HG02798 (cell line): ENCODE measurements around the gene AMD1.
"Not testable (repeated sequence)": the region's sequence is repeated elsewhere in the genome, so short reads cannot be mapped to it uniquely, and the experiment has no call there.

Source experiments
- ATAC-seq: cut with Tn5 transposase; IDR thresholded peaks from one replicate; pipeline ENCODE4 v1.9.1; 2021; ENCODE audit warnings: mild to moderate bottlenecking; ENCODE audit not compliant: unreplicated experiment, poor library complexity

The AMD1 gene

DNA sequence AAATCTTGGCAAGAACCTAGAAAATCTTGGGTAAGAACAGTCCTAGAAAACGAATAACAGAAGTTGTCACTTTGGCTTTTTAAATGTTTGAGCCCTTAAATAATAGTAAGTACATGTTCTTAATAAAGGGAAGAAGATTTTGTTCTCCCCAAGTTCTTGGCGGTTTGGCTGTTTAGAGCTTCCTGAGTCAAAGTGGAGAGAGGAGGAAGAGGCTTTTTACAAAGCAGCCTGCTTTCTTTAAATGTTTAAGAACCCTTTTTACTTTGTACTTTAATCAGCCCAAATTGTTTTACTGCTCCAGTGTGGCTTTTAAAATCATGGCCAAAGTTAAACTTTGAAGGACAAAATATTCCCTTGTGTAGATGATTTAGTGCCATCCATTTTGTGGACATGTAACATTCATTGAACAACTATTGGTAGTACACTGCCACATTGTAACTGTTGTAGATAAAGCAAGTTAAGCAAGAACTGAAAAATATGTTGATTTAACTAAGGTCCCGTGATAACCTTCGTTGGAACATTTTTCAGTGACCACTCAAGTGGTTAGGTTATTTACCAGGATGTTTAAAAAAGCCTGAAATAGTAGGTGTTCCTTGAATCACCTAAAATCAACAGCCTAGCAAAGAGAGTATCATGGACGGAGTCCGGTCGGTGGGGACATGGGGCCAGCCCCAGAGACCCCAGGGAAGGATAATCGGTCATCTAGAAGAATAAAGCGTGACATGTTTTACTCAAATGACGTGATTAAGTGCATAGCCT, 2.4 kb downstream of the AMD1 start:
- no peak for ATAC-seq

DNA sequence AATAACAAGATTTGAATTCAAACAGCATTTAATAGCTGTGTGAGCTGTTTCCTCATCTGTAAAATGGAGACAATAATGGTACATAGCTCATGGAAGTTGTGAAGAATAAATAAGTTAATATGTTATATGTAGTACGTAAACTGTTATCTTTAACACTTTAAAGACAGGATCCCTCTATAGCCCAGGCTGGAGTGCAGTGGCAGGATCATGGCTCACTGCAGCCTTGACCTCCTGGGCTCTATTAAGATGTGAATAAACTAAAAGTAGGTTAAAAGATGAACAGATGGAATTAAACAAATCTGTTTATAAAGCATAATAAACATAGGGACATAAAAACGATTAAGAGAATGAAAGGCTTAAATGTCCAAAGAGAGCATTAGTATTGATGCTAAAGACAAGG, 3.0 kb downstream of the AMD1 start:
- ATAC-seq = no peak

DNA sequence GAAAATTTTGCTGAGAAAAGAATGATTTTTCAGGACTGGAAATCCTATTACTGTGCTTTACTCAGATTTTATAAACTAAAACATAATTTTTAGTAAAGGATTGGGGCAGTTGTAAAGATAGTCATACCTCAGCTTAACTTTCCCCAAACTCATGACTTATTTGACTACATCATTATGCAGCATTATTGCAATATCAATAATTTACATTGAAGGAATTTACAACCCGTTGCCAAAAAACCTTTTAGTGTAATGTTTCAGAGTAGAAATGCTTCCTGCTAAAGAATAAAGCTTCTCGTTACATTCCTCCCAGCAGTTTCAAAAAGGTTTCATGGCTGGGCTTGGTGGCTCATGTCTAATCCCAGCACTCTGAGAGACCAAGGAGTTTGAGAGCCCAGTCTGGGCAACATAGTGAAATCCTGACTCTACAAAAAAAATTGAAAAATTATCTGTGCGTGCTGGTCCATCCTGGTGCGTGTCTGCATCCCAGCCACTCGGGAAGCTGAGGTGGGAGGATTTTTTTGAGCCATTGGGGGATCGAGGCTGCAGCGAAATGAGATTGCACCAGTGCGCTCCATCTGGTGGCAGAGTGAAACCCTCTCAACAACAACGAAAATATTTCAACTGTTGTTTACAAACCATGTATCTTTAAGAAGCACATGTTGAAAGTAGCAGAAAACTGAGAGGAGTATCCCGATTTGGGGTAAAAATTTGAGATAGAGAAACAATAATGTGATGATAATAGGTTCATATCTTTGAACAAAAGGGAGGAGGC, 4.4 kb downstream of the AMD1 start:
- ATAC-seq = no peak

DNA sequence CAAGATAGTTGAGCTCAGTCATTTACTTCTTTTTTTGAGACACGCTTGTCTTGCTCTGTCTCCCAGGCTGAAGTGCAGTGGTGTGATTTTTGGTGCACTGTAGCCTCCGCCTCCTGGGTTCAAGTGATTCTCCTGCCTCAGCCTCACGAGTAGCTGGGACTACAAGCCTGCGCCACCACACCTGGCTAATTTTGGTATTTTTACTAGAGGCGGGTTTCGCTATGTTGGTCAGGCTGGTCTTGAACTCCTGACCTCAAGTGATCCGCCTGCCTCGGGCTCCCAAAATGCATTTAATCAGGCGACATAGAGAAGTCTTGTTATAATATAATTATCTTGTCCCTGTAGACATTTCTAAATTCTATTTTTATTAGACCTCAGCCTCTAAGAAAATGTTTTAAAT, 6.1 kb downstream of the AMD1 start:
- ATAC-seq = no peak

DNA sequence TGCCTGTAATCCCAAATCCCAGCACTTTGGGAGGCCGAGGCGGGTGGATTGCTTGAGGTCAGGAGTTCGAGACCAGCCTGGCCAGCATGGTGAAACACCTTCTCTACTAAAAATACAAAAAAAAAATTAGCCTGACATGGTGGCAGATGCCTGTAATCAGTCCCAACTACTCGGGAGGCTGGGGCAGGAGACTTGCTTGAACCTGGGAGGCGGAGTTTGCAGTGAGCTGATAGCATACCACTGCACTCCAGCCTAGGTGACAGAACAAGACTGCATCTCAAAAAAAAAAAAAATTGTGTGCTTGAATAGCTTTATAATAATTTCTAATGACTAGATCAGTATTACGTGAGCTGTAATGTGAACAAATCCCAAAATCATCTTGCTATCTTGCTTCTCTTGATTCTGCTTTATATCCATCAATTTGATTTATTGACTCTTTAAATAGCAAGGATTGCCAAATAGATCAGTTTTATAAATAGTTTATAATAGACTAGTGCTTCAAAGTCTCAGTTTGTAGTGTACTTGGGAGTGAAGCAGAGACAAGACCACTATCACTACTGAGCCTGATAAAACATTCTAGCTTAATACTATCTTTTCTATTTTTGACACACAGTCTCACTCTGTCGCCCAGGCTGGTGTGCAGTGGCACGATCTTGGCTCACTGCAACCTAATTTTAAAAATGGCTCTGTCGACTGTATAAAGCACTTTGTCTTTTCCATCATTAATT, 7.1 kb downstream of the AMD1 start:
- no peak for ATAC-seq

DNA sequence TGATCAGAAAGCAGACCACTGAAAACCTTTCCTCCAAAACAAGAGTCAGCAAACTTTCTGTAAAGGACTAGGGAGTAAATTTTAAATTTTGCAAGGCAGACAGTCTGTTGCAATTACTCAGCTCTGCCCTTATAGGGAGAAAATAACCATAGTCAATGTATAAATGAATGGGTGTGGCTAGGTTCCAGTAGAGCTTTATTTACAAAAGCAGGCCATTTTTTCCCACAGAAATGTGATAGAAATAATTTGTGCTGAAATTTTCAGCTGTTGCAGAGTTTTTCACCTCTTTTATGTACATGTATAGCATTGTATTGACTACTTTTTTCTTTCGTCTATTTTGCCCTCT, 7.7 kb downstream of the AMD1 start:
- ATAC-seq = no peak

DNA sequence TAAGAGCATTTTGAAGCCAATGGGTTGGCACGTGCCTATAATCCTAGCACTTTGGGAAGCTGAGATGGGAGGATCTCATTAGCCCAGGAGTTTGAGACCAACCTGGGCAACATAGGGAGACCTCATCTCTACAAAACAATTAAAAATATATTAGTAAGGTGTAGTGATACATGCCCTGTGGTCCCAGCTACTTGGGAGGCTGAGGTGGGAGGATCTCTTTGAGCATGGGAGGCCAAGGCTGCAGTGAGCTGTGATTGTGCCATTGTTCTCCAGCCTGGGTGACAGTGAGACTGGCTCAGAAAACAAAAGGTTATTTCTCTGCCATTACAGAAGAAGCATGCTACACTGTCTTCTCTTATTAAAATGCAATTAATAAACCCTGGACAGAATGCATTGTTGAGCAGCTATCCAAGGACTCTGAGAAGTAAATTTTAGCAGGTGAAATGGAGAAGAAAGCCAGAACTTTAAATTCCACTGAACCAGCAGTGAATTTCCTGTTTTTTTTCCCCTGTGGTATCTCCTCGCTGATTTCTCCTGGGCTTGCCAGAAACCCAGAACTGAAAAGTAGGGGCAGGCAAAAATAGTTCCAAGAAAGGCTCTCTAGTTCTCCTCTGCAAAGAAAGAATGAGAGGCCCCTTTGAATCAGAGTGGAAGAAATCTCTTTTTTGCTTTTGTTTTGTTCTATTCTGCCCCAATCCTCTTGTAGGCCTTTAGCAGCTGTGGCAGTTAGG, 8.4 kb downstream of the AMD1 start:
- ATAC-seq = no peak

DNA sequence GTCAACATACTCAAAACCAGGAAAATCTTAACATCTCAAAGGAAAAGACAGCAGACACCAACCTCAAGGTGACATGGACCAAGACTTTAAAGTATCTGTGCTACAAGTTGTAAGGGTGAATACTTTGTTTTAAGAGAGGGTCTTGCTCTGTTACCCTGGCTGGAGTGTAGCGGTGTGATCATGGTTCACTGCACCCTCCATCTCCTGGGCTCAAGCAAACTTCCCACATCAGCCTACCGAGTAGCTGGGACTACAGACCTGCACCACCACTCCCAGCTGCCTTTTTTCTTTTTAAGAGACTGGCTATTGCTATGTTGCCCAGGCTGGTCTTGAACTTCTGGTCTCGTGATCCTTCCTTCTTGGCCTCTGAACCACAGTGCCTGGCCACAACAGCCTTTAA, 9.7 kb downstream of the AMD1 start:
- ATAC-seq = no peak

DNA sequence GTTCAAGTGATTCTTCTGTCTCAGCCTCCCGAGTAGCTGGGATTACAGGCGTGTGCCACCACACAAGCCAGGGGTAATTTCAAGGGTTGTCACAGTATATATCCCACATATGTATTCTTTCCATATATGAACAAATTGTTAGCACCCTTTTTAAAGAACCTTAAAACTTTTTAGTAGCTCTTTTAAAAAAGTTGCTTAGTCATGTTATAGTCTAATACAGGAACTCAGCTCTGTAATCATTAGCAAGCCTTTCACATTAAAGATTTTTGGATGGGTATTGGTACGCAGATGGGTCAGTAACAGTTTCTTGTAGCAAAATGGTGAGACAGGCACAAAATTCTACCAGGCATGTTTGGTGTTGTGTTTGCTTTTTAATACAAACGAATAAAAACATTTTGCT, 10.9 kb downstream of the AMD1 start:
- ATAC-seq = no peak

DNA sequence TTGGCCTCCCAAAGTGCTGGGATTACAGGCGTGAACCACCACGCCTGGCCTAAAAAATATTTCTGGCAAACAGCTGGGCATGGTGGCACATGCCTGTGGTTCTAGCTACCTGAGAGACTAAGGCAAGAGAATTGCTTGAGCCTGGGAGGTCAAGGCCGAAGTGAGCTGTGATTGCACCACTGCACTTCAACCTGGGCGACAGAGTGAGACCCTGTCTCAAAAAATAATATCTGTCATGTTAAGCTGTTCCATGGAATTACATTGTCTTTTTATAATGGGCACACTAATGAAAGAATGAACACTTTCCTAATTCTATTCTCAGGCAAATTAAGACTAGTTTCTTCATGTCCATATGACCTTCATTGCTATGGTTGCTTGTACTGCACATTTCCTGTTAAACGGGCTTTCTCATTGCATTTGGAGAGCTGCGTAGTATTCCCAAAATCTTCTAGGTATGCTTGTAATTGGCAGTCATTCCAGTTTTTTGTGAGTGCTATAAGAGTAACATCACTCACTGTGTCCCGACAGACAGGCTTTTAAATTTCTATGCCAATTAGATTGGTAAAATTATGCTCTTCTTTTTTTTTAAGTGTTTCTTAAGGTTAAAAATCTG, 12.1 kb downstream of the AMD1 start:
- ATAC-seq = no peak

DNA sequence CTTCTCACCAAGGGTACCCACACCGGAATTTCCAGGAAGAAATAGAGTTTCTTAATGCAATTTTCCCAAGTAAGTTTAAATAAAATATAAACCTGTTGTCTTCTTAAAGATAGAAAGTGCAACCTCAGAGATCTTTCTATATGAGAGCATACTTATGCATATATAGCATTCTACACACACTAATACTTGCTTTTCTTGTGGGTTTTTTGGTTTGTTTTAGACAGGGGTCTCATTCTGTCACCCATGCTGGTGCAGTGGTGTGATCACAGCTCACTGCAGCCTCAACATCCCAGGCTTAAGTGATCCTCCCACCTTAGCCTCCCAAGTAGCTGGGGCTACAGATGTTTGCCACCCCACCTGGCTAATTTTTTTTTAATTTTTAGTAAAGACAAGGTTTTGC, 15.7 kb downstream of the AMD1 start:
- ATAC-seq = no peak

DNA sequence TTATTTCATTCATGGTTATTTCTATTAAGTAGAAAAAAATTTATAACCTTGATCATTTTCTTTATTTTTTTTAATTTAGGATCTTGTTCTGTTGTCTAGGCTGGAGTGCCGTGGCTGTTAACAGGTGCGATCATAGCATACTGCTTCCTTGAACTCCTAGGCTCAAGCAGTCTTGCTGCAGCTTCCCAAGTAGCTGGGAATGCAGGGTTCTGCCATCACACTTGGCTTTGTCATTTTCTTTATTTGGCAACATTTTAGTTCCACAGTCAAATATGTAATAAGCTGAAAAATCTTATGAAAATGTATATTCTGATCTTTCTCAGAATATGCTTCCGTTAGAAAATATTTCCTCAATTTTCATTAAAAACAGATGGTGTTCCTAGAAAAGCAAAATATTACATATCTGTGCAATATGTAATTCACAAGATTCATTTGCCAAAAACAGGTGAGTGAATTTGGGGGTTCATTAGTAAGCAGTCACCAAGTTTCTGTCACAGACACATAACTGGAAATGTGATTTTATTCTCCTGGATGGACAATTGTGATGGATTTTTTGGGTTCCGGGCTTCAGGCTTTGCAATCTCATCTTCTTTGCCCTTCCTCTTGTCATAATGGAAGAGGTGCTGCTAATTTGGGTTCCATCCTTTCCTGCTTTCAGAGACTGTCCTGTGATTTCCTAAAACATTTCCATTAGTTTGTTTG, 21.5 kb downstream of the AMD1 start:
- no peak for ATAC-seq

DNA sequence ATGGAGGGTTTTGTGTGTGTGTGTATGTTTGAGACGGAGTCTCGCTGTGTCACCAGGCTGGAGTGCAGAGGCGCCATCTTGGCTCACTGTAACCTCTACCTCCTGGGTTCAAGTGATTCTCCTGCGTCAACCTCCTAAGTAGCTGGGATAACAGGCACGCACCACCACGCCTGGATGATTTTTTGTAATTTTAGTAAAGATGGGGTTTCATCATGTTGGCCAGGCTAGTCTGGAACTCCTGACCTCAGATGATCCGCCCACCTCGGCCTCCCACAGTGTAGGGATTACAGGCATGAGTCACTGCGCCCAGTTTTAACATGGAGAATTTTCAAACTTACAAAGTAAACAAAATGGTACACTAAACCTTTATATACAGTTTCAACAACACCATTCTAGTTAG, 22.8 kb downstream of the AMD1 start:
- no peak for ATAC-seq

DNA sequence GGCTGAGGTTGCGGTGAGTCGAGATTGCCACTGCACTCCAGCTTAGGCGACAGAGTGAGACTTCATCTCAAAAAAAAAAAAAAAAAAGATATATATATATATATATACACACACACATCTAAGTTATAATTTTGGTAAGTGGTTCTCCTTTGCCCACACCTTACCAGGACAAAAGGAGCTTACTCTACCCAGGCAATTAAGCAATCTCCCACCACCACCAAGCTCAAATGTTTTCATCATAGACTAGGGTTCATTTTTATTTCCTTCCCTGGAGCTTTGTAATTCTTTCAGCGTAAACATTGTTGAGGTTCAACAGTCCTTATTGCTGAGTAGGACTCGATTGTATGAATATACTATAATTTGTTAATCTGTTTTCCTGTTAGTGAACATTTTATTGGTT, 23.5 kb downstream of the AMD1 start:
- ATAC-seq = no peak

DNA sequence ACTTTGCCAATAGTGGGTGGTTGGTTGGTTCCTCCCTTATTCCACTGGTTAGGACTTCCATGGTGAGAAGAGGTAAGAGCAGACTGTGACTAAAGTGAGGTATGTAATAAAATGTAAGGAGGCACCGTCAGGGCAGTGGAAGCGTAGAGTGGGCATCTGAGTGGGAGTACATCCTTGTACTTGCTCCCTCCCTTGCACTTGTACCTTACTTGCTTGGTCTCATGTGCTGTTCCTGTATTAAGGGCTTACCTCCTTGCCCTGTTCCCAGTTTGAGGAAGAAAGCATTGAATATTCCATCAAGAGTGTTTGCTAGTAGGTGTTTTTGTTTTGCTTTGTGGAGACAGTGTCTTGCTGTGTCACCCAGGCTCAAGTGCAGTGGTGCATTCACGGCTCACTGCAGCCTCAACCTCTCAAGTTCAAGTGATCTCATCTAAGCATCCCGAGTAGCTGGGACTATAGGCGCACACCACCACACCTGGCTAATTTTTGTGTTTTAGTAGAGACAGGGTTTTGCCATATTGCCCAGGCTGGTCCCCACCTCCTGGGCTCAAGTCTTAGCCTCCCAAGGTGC, 25.5 kb downstream of the AMD1 start:
- no peak for ATAC-seq

DNA sequence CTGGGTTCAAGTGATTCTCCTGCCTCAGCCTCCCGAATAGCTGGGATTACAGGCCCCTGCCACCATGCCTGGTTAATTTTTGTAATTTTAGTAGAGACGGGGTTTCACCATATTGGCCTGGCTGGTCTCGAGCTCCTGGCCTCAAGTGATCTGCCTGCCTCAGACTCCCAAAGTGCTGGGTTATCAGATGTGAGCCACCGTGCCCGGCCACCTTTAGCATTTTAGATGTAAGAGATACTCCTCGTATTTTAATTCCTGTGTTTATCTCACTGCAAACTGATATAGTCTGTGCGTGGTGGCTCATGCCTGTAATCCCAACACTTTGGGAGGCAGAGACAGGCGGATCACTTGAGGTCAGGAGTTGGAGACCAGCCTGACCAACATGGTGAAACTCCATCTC, 27.0 kb downstream of the AMD1 start:
- ATAC-seq = not testable (repeated sequence)

DNA sequence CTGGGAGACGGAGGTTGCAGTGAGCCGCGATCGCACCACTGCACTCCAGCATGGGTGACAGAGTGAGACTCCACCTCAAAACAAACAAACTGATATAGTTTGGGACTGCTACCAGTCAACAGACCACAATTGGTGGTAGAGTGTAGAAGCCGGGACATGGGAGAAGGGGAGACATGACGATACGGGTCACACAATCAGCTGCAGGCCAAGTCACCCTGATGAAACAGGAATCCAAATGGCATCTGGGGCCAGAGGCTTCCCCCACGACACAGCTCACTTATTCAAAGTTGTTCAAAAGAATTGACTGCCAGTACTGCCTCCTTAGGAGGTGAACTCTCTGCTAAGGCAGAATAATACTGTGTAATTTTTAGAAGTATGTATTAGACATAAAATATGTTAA, 27.5 kb downstream of the AMD1 start:
- no peak for ATAC-seq

DNA sequence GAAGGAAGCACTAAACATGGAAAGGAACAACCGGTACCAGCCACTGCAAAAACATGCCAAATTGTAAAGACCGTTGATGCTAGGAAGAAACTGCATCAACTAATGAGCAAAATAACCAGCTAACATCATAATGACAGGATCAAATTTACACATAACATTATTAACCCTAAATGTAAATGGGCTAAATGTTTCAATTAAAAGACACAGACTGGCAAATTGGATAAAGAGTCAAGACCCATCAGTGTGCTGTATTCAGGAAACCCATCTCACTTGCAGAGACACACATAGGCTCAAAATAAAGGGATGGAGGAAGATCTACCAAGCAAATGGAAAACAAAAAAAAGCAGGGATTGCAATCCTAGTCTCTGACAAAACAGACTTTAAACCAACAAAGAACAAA, 31.7 kb downstream of the AMD1 start:
- ATAC-seq = not testable (repeated sequence)

DNA sequence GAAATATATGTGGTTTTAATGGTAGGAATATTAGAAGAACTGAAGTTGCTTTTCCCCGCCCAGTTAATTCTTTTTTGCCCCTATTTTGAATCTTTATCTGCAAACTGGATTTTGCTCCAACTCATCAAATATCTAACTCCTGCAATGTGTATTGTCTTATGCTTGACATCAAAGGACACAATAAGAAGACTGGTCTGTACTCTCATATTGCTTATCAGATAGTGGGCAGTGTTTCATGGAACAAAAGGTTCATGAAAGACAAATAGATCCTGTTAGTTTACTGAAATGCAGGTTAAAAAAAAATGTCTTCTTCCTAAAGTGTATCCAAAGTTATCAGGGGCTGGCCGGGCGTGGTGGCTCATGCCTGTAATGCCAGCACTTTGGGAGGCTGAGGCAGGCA, 56.2 kb downstream of the AMD1 start:
- no peak for ATAC-seq
